Measurements from ENCODE around the gene VIPR2.

GRCh38 chr7:159070431-159071148 lies 74.1 kb downstream of the VIPR2 start:
- no peak for TF ChIP-seq POLR2A (IDR thresholded peaks at IDR 0.05)
- TF ChIP-seq, protein P1, sequence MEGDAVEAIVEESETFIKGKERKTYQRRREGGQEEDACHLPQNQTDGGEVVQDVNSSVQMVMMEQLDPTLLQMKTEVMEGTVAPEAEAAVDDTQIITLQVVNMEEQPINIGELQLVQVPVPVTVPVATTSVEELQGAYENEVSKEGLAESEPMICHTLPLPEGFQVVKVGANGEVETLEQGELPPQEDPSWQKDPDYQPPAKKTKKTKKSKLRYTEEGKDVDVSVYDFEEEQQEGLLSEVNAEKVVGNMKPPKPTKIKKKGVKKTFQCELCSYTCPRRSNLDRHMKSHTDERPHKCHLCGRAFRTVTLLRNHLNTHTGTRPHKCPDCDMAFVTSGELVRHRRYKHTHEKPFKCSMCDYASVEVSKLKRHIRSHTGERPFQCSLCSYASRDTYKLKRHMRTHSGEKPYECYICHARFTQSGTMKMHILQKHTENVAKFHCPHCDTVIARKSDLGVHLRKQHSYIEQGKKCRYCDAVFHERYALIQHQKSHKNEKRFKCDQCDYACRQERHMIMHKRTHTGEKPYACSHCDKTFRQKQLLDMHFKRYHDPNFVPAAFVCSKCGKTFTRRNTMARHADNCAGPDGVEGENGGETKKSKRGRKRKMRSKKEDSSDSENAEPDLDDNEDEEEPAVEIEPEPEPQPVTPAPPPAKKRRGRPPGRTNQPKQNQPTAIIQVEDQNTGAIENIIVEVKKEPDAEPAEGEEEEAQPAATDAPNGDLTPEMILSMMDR (IDR thresholded peaks at IDR 0.05) = no peak
